SKM-1 (cell line): ENCODE measurements around the gene FUNDC1.
"Not testable (repeated sequence)": the region's sequence is repeated elsewhere in the genome, so short reads cannot be mapped to it uniquely, and the experiment has no call there.

Experiments
- DNase-seq: peaks from one replicate; lab custom pipeline; 2025; ENCODE audit not compliant: unreplicated experiment; lab: John Stamatoyannopoulos, UW

FUNDC1 gene

GRCh38 chrX:44542567-44543325 is at the start of gene FUNDC1:
Gene FUNDC1, minus strand, starts transcription at chrX:44542859. Its CDS starts 27 bp downstream, at chrX:44542832.
- DNase-seq: peak; percentile 60

GRCh38 chrX:44585866-44586265 is 43.2 kb upstream of the FUNDC1 start:
- peak; percentile 17 for DNase-seq

- no peak for DNase-seq
Observed at GRCh38 chrX:44580466-44580865, 37.8 kb upstream of the FUNDC1 start.

- no peak for DNase-seq
Observed at GRCh38 chrX:44572340-44572938, 29.8 kb upstream of the FUNDC1 start.

GRCh38 chrX:44570522-44570921 is 27.9 kb upstream of the FUNDC1 start:
- no peak for DNase-seq

GRCh38 chrX:44569122-44569521 is 26.5 kb upstream of the FUNDC1 start:
- no peak for DNase-seq

GRCh38 chrX:44568196-44568595 is 25.5 kb upstream of the FUNDC1 start:
- DNase-seq: no peak

GRCh38 chrX:44561896-44562295 is 19.2 kb upstream of the FUNDC1 start:
- DNase-seq: not testable (repeated sequence)

GRCh38 chrX:44550563-44550962 is 7.9 kb upstream of the FUNDC1 start:
- DNase-seq: no peak

- not testable (repeated sequence) for DNase-seq
Observed at GRCh38 chrX:44545454-44545853, 2.8 kb upstream of the FUNDC1 start.

GRCh38 chrX:44544036-44544435 is 1.4 kb upstream of the FUNDC1 start:
- DNase-seq: no peak

GRCh38 chrX:44536198-44536597 is 6.5 kb downstream of the FUNDC1 start:
- no peak for DNase-seq

- DNase-seq: no peak
Observed at GRCh38 chrX:44529310-44529709, 13.3 kb downstream of the FUNDC1 start.

GRCh38 chrX:44514272-44514671 is 28.4 kb downstream of the FUNDC1 start:
- no peak for DNase-seq

- no peak for DNase-seq
Observed at GRCh38 chrX:44507292-44507691, 35.4 kb downstream of the FUNDC1 start.

- DNase-seq: no peak
Observed at GRCh38 chrX:44506678-44507077, 36.0 kb downstream of the FUNDC1 start.

- DNase-seq: no peak
Observed at GRCh38 chrX:44503560-44503959, 39.1 kb downstream of the FUNDC1 start.

- no peak for DNase-seq
Observed at GRCh38 chrX:44495091-44495490, 47.6 kb downstream of the FUNDC1 start.

GRCh38 chrX:44494357-44494756 is 48.3 kb downstream of the FUNDC1 start:
- DNase-seq: no peak

GRCh38 chrX:44489515-44489914 is 53.1 kb downstream of the FUNDC1 start:
- no peak for DNase-seq

GRCh38 chrX:44484607-44485146 is 58.0 kb downstream of the FUNDC1 start:
- no peak for DNase-seq

- no peak for DNase-seq
Observed at GRCh38 chrX:44483965-44484606, 58.6 kb downstream of the FUNDC1 start.
